ENCODE results near the gene NTNG1.

GRCh38 chr1:107327446-107327845, 186.6 kb downstream of the NTNG1 start:
- no peak for TF ChIP-seq SIX5 (IDR thresholded peaks at IDR 0.05; ENCODE audit: low read depth, low read length, severe bottlenecking)
- no peak for TF ChIP-seq POLR2A (IDR thresholded peaks at IDR 0.05; ENCODE audit: low read depth, low read length)
- no peak for TF ChIP-seq SMC3 (IDR thresholded peaks at IDR 0.05; ENCODE audit: borderline replicate concordance, low read length)
- TF ChIP-seq CBX5 (IDR thresholded peaks at IDR 0.05; ENCODE audit: low read depth) = no peak
- TF ChIP-seq SPI1 (IDR thresholded peaks at IDR 0.05; ENCODE audit: borderline replicate concordance, insufficient read depth, low read depth, low read length) = no peak
- no peak for TF ChIP-seq RCOR1 (conservative IDR thresholded peaks at IDR 0.05; ENCODE audit: low read depth, low read length)
- TF ChIP-seq CBFB (IDR thresholded peaks at IDR 0.05; ENCODE audit: low read depth) = no peak
- TF ChIP-seq RAD21 (IDR thresholded peaks at IDR 0.05; ENCODE audit: insufficient read depth, low read depth, low read length) = no peak
